Muscle of leg (tissue), 11 donors: ENCODE measurements around the gene PCDHB13. TPM values are rescaled to one million over a fixed set of nuclear protein-coding genes. Genes with fewer than 3 reads are reported as not detected.
A peak's percentile ranks its signal among the peaks of the same experiment; 100 is the strongest.
"Not testable (repeated sequence)": the region's sequence is repeated elsewhere in the genome, so short reads cannot be mapped to it uniquely, and the experiment has no call there.

Experiments
- DNase-seq: peaks from one replicate; pipeline ENCODE4 v3.0.0; 2013
- H3K27ac ChIP-seq: one replicate; pipeline ENCODE4 v1.5.1; 2013; ENCODE audit warnings: mild to moderate bottlenecking, low read length, control low read depth
- H3K27me3 ChIP-seq: one replicate; pipeline ENCODE4 v1.6.1; 2013; ENCODE audit warnings: low read length; ENCODE audit not compliant: control insufficient read depth, insufficient read depth
- H3K36me3 ChIP-seq: one replicate; pipeline ENCODE4 v1.6.1; 2013; ENCODE audit warnings: low read length; ENCODE audit not compliant: control insufficient read depth, insufficient read depth
- H3K4me1 ChIP-seq: one replicate; pipeline ENCODE4 v1.6.1; 2013; ENCODE audit warnings: low read length; ENCODE audit not compliant: control insufficient read depth, insufficient read depth
- H3K4me3 ChIP-seq: one replicate; pipeline ENCODE4 v1.5.1; 2013; ENCODE audit warnings: low read length, control low read depth
- H3K9me3 ChIP-seq: replicated peaks from 2 replicates; pipeline ENCODE4 v1.6.1; 2013; ENCODE audit warnings: low read depth, low read length; ENCODE audit not compliant: control insufficient read depth
- WGBS: methylation state at CpG from one replicate; pipeline ENCODE4 v1.1.5; 2013; ENCODE audit warnings: missing lambda C conversion rate; ENCODE audit not compliant: insufficient coverage; 5-methylcytosine and 5-hydroxymethylcytosine counted together
- polyA plus RNA-seq, 8 donors: library from polyadenylated mRNA; unstranded; fragments of 120-200 nt; gene quantifications; one replicate each; pipeline versions ENCODE4 v1.2.1 to v1.2.3, GENCODE V29; 2013; ENCODE audit warnings: inconsistent platforms in 1 of 8, low replicate concordance in 1 of 8; ENCODE audit not compliant: insufficient read length in 8 of 8, insufficient read depth in 1 of 8
- total RNA-seq: library from RNA; stranded (reverse); fragments of 120-200 nt; gene quantifications from one replicate; pipeline ENCODE4 v1.2.4, GENCODE V29; 2013

PCDHB13 gene
- total and polyA plus RNA-seq, 9 donors, result 1.6 to 4.5 (median 2.6) TPM

- H3K4me3 ChIP-seq, H3K4me1 ChIP-seq, H3K36me3 ChIP-seq, DNase-seq, H3K27me3 ChIP-seq, H3K27ac ChIP-seq: not testable (repeated sequence)
- H3K9me3 ChIP-seq, result peaks cover 28% of the 10 kb centered on the region
- WGBS, result 25% methylated on average over 22 of the region's 30 CpGs
These were observed 11.7 kb downstream of the PCDHB13 start for GRCh38 chr5:141225421-141225820.

- DNase-seq, result peak; percentile 27
- 8% methylated on average over 13 of the region's 15 CpGs for WGBS
These were observed 20.5 kb downstream of the PCDHB13 start for GRCh38 chr5:141234109-141234667.

GRCh38 chr5:141235922-141236321, 22.2 kb downstream of the PCDHB13 start:
- H3K36me3 ChIP-seq, DNase-seq, H3K4me1 ChIP-seq, H3K27ac ChIP-seq, H3K4me3 ChIP-seq: not testable (repeated sequence)
- peaks cover 66% of the 10 kb centered on the region for H3K9me3 ChIP-seq
- H3K27me3 ChIP-seq, result peaks cover 11% of the 10 kb centered on the region
- 25% methylated on average over 40 of the region's 40 CpGs for WGBS

More at GRCh38 chr5:141234109-141234667, 20.5 kb downstream of the PCDHB13 start:
- H3K4me1 ChIP-seq, result no peaks in the 10 kb centered on the region
- H3K36me3 ChIP-seq, result no peaks in the 10 kb centered on the region
- H3K9me3 ChIP-seq, result peaks cover 52% of the 10 kb centered on the region
- H3K4me3 ChIP-seq, result peak overlapping the region; percentile 31
- no peak overlapping the region for H3K27ac ChIP-seq
- H3K27me3 ChIP-seq, result peaks cover 11% of the 10 kb centered on the region

DNA sequence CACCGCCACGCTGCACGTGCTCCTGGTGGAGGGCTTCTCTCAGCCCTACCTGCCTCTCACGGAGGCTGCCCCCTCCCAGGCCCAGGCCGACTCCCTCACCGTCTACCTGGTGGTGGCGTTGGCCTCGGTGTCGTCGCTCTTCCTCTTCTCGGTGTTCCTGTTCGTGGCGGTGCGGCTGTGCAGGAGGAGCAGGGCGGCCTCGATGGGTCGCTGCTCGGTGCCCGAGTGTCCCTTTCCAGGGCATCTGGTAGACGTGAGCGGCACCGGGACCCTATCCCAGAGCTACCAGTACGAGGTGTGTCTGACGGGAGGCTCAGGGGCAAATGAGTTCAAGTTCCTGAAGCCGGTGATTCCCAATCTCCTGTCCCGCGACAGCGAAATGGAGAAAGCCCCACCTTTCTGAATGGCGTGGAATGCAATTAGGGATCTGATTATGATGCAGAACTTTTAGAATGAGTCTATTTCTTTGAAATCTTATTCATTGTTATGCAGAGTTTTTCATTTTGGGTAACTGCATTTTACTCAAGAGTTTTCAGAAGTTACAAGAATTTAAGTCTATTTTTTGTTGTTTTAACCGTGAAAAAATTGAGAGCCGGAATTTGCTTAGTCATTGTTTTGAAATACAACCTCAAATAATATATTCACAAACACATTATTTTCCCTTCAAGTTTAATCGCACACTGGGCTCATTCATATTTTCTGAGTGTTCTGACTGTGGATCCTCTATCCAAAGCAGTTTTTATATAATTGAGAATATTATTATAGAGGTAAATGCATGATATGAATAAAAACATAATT, 23.0 kb downstream of the PCDHB13 start:
- H3K4me1 ChIP-seq, result no peaks in the 10 kb centered on the region
- H3K27me3 ChIP-seq, result peaks cover 11% of the 10 kb centered on the region
- WGBS, result 15% methylated on average over 25 of the region's 32 CpGs
- no peak for DNase-seq
- no peak overlapping the region for H3K4me3 ChIP-seq
- H3K27ac ChIP-seq, result no peak overlapping the region
- peaks cover 74% of the 10 kb centered on the region for H3K9me3 ChIP-seq
- H3K36me3 ChIP-seq, result no peaks in the 10 kb centered on the region

DNA sequence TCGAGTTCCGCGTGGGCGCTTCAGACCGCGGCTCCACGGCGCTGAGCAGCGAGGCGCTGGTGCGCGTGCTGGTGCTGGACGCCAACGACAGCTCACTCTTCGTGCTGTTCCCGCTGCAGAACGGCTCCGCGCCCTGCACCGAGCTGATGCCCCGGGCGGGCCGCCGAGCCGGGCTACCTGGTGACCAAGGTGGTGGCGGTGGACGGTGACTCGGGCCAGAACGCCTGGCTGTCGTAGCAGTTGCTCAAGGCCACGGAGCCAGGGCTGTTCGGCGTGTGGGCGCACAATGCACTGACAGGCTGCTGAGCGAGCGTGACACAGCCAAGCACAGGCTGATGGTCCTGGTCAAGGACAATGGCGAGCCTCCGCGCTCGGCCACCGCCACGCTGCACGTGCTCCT, 27.8 kb downstream of the PCDHB13 start:
- H3K36me3 ChIP-seq, result no peaks in the 10 kb centered on the region
- WGBS, result 21% methylated on average over 43 of the region's 43 CpGs
- no peaks in the 10 kb centered on the region for H3K4me1 ChIP-seq
- peaks cover 1% of the 10 kb centered on the region for H3K27me3 ChIP-seq
- no peak overlapping the region for H3K27ac ChIP-seq
- DNase-seq, result no peak
- H3K9me3 ChIP-seq, result peaks cover 76% of the 10 kb centered on the region
- no peak overlapping the region for H3K4me3 ChIP-seq

DNA sequence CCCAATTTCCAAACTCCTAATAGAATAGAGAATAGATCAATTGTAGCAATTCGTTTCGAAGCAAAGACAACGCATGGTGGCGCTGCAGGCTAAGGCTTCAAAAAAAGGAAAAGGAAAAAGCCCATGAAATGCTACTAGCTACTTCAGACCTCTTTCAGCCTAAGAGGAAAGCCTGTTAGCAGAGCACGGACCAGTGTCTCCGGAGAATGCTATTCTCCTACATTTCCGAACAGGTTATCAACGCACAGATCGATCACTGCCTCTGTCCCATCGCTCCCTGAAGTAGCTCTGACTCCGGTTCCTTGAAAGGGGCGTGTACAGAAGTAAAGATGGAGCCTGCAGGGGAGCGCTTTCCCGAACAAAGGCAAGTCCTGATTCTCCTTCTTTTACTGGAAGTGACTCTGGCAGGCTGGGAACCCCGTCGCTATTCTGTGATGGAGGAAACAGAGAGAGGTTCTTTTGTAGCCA, 31.6 kb downstream of the PCDHB13 start, which contains the start of gene PCDHB15:
Gene PCDHB15 (plus strand): TSS at position 146 of the 468 bp plus-strand sequence. CDS start 184 bp downstream, at position 330.
- peaks cover 70% of the 10 kb centered on the region for H3K9me3 ChIP-seq
- 16% methylated on average over 8 of the region's 16 CpGs for WGBS
- H3K4me1 ChIP-seq, result no peaks in the 10 kb centered on the region
- DNase-seq, result peak; percentile 42
- peak within 1 kb of the TSS; percentile 36 for H3K4me3 ChIP-seq
- no peak within 1 kb of the TSS for H3K27ac ChIP-seq
- no peaks in the 10 kb centered on the region for H3K27me3 ChIP-seq
- H3K36me3 ChIP-seq, result no peaks in the 10 kb centered on the region

GRCh38 chr5:141246971-141247370, 33.3 kb downstream of the PCDHB13 start:
- not testable (repeated sequence) for H3K4me3 ChIP-seq, H3K27ac ChIP-seq, H3K27me3 ChIP-seq, H3K4me1 ChIP-seq, DNase-seq, H3K36me3 ChIP-seq
- WGBS, result 44% methylated on average over 18 of the region's 42 CpGs
- peaks cover 67% of the 10 kb centered on the region for H3K9me3 ChIP-seq

DNA sequence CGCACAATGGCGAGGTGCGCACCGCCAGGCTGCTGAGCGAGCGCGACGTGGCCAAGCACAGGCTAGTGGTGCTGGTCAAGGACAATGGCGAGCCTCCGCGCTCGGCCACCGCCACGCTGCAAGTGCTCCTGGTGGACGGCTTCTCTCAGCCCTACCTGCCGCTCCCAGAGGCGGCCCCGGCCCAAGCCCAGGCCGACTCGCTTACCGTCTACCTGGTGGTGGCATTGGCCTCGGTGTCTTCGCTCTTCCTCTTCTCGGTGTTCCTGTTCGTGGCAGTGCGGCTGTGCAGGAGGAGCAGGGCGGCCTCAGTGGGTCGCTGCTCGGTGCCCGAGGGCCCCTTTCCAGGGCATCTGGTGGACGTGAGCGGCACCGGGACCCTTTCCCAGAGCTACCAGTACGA, 33.7 kb downstream of the PCDHB13 start:
- not testable (repeated sequence) for H3K4me3 ChIP-seq, H3K27ac ChIP-seq, H3K36me3 ChIP-seq, H3K27me3 ChIP-seq, DNase-seq, H3K4me1 ChIP-seq
- peaks cover 67% of the 10 kb centered on the region for H3K9me3 ChIP-seq
- WGBS, result 49% methylated on average over 29 of the region's 34 CpGs

DNA sequence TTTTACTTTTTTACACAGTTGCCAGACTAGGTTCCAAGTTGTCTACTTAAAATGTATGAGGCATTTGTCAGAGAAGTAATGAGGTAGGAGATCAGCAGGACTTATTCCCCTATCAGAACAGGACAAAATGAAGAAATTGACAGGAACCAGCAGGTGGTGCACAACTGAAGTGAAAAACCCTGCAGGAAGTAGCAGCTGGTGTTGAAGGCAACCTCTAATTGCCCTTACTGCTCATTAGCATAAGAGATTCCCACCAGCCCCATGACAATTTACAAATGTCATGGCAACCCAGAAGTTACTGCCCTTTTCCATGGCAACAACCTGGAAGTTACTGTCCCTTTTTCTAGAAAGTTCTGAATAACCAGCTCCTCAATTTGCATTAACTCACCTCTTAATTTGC, 36.9 kb downstream of the PCDHB13 start:
- H3K27ac ChIP-seq, result no peak overlapping the region
- DNase-seq, result no peak
- no peaks in the 10 kb centered on the region for H3K36me3 ChIP-seq
- no peaks in the 10 kb centered on the region for H3K4me1 ChIP-seq
- H3K4me3 ChIP-seq, result no peak overlapping the region
- H3K9me3 ChIP-seq, result peaks cover 71% of the 10 kb centered on the region
- no peaks in the 10 kb centered on the region for H3K27me3 ChIP-seq

GRCh38 chr5:141258464-141258863, 44.7 kb downstream of the PCDHB13 start:
- Histone ChIP-seq H3K36me3 (no peaks in the 10 kb centered on the region), H3K4me1 (no peaks in the 10 kb centered on the region), H3K27me3 (no peaks in the 10 kb centered on the region), H3K27ac (no peak overlapping the region), H3K4me3 (no peak overlapping the region), H3K9me3 (peaks cover 60% of the 10 kb centered on the region)
- DNase-seq, result no peak
